SK-N-SH (cell line): ENCODE results near the gene TEX28.
"Not testable (repeated sequence)": the region's sequence is repeated elsewhere in the genome, so short reads cannot be mapped to it uniquely, and the experiment has no call there.

Experiments
- CTCF ChIP-seq: fragments of 200-600 bp; sonication (generic); IDR thresholded peaks from 2 replicates; pipeline ENCODE4 v1.6.1; 2017; ENCODE audit warnings: antibody characterized with exemption, mild to moderate bottlenecking, moderate library complexity
- ELF1 ChIP-seq: IDR thresholded peaks from 2 replicates; pipeline ENCODE4 v1.4.0; 2012
- EZH2phosphoT487 ChIP-seq: fragments of 200-600 bp; sonication (generic); IDR thresholded peaks from 2 replicates; pipeline ENCODE4 v1.6.1; 2017; ENCODE audit warnings: low read depth, mixed run types, mild to moderate bottlenecking, antibody characterized with exemption, moderate library complexity, borderline replicate concordance
- USF2 ChIP-seq: fragments of 150-350 bp; IDR thresholded peaks from 2 replicates; pipeline ENCODE4 v1.6.1; 2017; ENCODE audit warnings: antibody characterized with exemption, low read length, low read depth, borderline replicate concordance

GRCh38 chrX:154258711-154259110, 36.2 kb downstream of the TEX28 start:
- not testable (repeated sequence) for TF ChIP-seq USF2, CTCF, EZH2phosphoT487, ELF1
